SU-DHL-6 (cell line): ENCODE data around the gene MKRN2.

ENCODE experiments used
- CTCF ChIP-seq: fragments of 200-600 bp; sonication (generic); IDR thresholded peaks from one replicate; pipeline ENCODE4 v1.5.1; 2017; ENCODE audit warnings: antibody characterized with exemption, mild to moderate bottlenecking, low read length, moderate library complexity; ENCODE audit not compliant: insufficient read depth, poor library complexity, severe bottlenecking
- EZH2phosphoT487 ChIP-seq: fragments of 200-600 bp; sonication (generic), shearing (Covaris generic); conservative IDR thresholded peaks from 2 replicates; pipeline ENCODE4 v1.6.1; 2018; ENCODE audit warnings: mild to moderate bottlenecking, antibody characterized with exemption, low read length, moderate library complexity, mixed read lengths

- TF ChIP-seq CTCF: no peak
- no peak for TF ChIP-seq EZH2phosphoT487
Observed at GRCh38 chr3:12574661-12575060, 17.8 kb downstream of the MKRN2 start.
